ENCODE data around the gene G3BP1. TPM values are rescaled to one million over a fixed set of nuclear protein-coding genes. Genes with fewer than 3 reads are reported as not detected.

Gene G3BP1
- total and polyA plus RNA-seq, 4 donors, result 75.5 to 131 (median 101) TPM

DNA sequence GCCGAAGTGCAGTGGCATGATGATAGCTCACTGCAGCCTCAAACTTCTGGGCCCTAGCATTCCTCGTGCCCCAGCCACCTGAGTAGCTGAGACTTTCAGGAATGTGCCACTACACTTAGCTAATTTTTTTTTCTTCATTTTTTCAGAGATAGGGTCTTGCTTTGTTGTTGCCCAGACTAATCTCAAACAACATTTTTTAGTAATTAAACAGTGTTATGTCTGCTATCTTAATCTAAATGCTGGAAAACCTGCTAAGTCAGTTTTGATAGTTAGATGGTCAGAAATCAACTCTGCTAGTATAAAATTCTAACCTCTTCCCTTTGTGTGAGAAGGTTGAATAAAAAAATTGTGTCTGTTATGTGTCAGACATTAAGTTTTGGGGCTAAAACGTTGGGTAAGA lies 12.4 kb downstream of the G3BP1 start:
- WGBS (ENCODE audit: insufficient coverage), result 94% methylated on average over 2 of the region's 3 CpGs
- no peaks in the 10 kb centered on the region for H3K4me1 ChIP-seq (ENCODE audit: control insufficient read depth, insufficient read depth, low read length)
- no peak overlapping the region for H3K27ac ChIP-seq (ENCODE audit: low read depth, low read length)
- no peak overlapping the region for H3K4me3 ChIP-seq (ENCODE audit: low read depth, low read length)
- DNase-seq (ENCODE audit: low read depth in 4 of 6, low spot score in 6 of 6), result no peak
- no peaks in the 10 kb centered on the region for H3K9me3 ChIP-seq (ENCODE audit: control insufficient read depth, insufficient read depth, low read length)
- H3K27me3 ChIP-seq (ENCODE audit: control insufficient read depth, insufficient read depth, low read length), result no peaks in the 10 kb centered on the region
- peaks cover 16% of the 10 kb centered on the region for H3K36me3 ChIP-seq (ENCODE audit: control insufficient read depth, insufficient read depth, low read length)

- whole genome bisulfite sequencing (ENCODE audit: insufficient coverage), result no CpG with 5 or more reads among the region's 4 CpGs
- DNase-seq (ENCODE audit: low read depth in 4 of 6, low spot score in 6 of 6), result no peak
- H3K4me3 ChIP-seq (ENCODE audit: low read depth, low read length), result no peak overlapping the region
- peaks cover 25% of the 10 kb centered on the region for H3K36me3 ChIP-seq (ENCODE audit: control insufficient read depth, insufficient read depth, low read length)
- no peaks in the 10 kb centered on the region for H3K9me3 ChIP-seq (ENCODE audit: control insufficient read depth, insufficient read depth, low read length)
- H3K27me3 ChIP-seq (ENCODE audit: control insufficient read depth, insufficient read depth, low read length), result no peaks in the 10 kb centered on the region
- no peaks in the 10 kb centered on the region for H3K4me1 ChIP-seq (ENCODE audit: control insufficient read depth, insufficient read depth, low read length)
- H3K27ac ChIP-seq (ENCODE audit: low read depth, low read length), result no peak overlapping the region
Measured at GRCh38 chr5:151786468-151786867, 14.7 kb downstream of the G3BP1 start.

GRCh38 chr5:151787817-151788216 lies 16.1 kb downstream of the G3BP1 start:
- H3K4me1 ChIP-seq (ENCODE audit: control insufficient read depth, insufficient read depth, low read length), result no peaks in the 10 kb centered on the region
- no peak overlapping the region for H3K27ac ChIP-seq (ENCODE audit: low read depth, low read length)
- H3K9me3 ChIP-seq (ENCODE audit: control insufficient read depth, insufficient read depth, low read length), result no peaks in the 10 kb centered on the region
- H3K36me3 ChIP-seq (ENCODE audit: control insufficient read depth, insufficient read depth, low read length), result peaks cover 31% of the 10 kb centered on the region
- no peaks in the 10 kb centered on the region for H3K27me3 ChIP-seq (ENCODE audit: control insufficient read depth, insufficient read depth, low read length)
- H3K4me3 ChIP-seq (ENCODE audit: low read depth, low read length), result no peak overlapping the region
- DNase-seq (ENCODE audit: low read depth in 4 of 6, low spot score in 6 of 6), result no peak
- WGBS (ENCODE audit: insufficient coverage), result 87% methylated on average over 2 of the region's 6 CpGs

DNA sequence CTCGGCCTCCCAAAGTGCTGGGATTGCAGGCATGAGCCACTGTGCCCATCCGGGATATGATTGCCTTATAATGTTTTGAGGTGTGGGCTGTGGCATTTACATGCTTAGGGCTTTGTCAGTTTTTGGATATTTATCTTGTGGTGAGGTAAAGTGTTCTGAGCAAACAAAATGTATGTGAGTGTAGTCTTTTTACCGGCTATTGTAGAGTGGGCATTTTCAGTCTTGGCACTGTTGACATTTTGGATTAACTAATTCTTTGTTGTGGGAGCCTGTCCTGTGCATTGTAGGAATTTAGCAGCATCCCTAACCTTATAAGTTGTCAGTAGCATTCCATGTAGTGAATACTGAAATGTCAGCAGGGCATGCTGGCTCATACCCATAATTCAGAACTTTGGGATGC lies 21.6 kb downstream of the G3BP1 start:
- H3K4me1 ChIP-seq (ENCODE audit: control insufficient read depth, insufficient read depth, low read length), result no peaks in the 10 kb centered on the region
- 100% methylated on average over 1 of the region's 3 CpGs for WGBS (ENCODE audit: insufficient coverage)
- H3K36me3 ChIP-seq (ENCODE audit: control insufficient read depth, insufficient read depth, low read length), result peaks cover 41% of the 10 kb centered on the region
- no peak overlapping the region for H3K27ac ChIP-seq (ENCODE audit: low read depth, low read length)
- no peak for DNase-seq (ENCODE audit: low read depth in 4 of 6, low spot score in 6 of 6)
- H3K4me3 ChIP-seq (ENCODE audit: low read depth, low read length), result no peak overlapping the region
- no peaks in the 10 kb centered on the region for H3K27me3 ChIP-seq (ENCODE audit: control insufficient read depth, insufficient read depth, low read length)
- no peaks in the 10 kb centered on the region for H3K9me3 ChIP-seq (ENCODE audit: control insufficient read depth, insufficient read depth, low read length)

- H3K27ac ChIP-seq (ENCODE audit: low read depth, low read length), result no peak overlapping the region
- no CpG with 5 or more reads among the region's 1 CpG for WGBS (ENCODE audit: insufficient coverage)
- no peaks in the 10 kb centered on the region for H3K27me3 ChIP-seq (ENCODE audit: control insufficient read depth, insufficient read depth, low read length)
- no peaks in the 10 kb centered on the region for H3K9me3 ChIP-seq (ENCODE audit: control insufficient read depth, insufficient read depth, low read length)
- no peak overlapping the region for H3K4me3 ChIP-seq (ENCODE audit: low read depth, low read length)
- H3K36me3 ChIP-seq (ENCODE audit: control insufficient read depth, insufficient read depth, low read length), result peaks cover 41% of the 10 kb centered on the region
- no peaks in the 10 kb centered on the region for H3K4me1 ChIP-seq (ENCODE audit: control insufficient read depth, insufficient read depth, low read length)
- no peak for DNase-seq (ENCODE audit: low read depth in 4 of 6, low spot score in 6 of 6)
Measured at GRCh38 chr5:151795426-151795825, 23.7 kb downstream of the G3BP1 start.

DNA sequence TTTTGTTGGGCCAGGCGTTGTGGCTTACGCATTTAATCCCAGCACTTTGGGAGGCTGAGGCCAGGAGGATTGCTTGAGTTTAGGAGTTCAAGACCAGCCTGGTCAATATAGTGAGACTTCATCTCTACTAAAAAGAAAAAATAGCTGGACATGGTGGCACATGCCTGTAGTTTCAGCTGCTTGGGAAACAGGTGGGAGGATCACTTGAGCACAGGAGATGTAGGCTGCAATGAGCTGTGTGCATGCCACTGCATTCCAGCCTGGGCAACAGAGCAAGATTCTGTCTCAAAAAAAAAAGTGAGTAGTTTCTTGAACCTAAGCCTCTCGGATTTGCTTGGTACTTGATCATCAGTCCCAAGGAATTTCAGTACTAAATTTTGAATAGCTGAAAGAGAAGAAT lies 26.9 kb downstream of the G3BP1 start:
- Histone ChIP-seq H3K4me3 (ENCODE audit: low read depth, low read length) (no peak overlapping the region), H3K36me3 (ENCODE audit: control insufficient read depth, insufficient read depth, low read length) (peaks cover 34% of the 10 kb centered on the region), H3K27me3 (ENCODE audit: control insufficient read depth, insufficient read depth, low read length) (no peaks in the 10 kb centered on the region), H3K27ac (ENCODE audit: low read depth, low read length) (no peak overlapping the region), H3K4me1 (ENCODE audit: control insufficient read depth, insufficient read depth, low read length) (no peaks in the 10 kb centered on the region), H3K9me3 (ENCODE audit: control insufficient read depth, insufficient read depth, low read length) (no peaks in the 10 kb centered on the region)
- DNase-seq (ENCODE audit: low read depth in 4 of 6, low spot score in 6 of 6), result no peak
- 94% methylated on average over 2 of the region's 3 CpGs for whole genome bisulfite sequencing (ENCODE audit: insufficient coverage)

- Histone ChIP-seq H3K9me3 (ENCODE audit: control insufficient read depth, insufficient read depth, low read length) (no peaks in the 10 kb centered on the region), H3K4me3 (ENCODE audit: low read depth, low read length) (no peak overlapping the region), H3K27ac (ENCODE audit: low read depth, low read length) (no peak overlapping the region), H3K27me3 (ENCODE audit: control insufficient read depth, insufficient read depth, low read length) (no peaks in the 10 kb centered on the region), H3K4me1 (ENCODE audit: control insufficient read depth, insufficient read depth, low read length) (no peaks in the 10 kb centered on the region), H3K36me3 (ENCODE audit: control insufficient read depth, insufficient read depth, low read length) (peaks cover 35% of the 10 kb centered on the region)
- WGBS (ENCODE audit: insufficient coverage), result no CpG with 5 or more reads among the region's 3 CpGs
- no peak for DNase-seq (ENCODE audit: low read depth in 4 of 6, low spot score in 6 of 6)
Measured at GRCh38 chr5:151799407-151799806, 27.7 kb downstream of the G3BP1 start.

DNA sequence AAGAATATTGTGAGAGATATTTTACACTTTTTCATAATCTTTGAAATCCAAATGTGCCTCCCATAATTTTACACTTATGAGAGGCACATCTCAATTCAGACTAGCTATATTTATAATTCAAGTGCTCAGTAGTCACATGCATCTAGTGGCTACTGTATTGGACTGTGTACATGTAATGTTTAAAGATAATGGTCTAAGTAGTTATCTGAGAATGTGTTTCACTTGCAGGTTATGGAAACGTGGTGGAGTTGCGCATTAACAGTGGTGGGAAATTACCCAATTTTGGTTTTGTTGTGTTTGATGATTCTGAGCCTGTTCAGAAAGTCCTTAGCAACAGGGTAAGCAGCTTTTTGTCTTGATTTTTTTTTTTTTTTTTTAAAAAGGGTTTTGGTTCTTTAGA lies 28.8 kb downstream of the G3BP1 start:
- Histone ChIP-seq H3K27me3 (ENCODE audit: control insufficient read depth, insufficient read depth, low read length) (no peaks in the 10 kb centered on the region), H3K36me3 (ENCODE audit: control insufficient read depth, insufficient read depth, low read length) (peaks cover 31% of the 10 kb centered on the region), H3K9me3 (ENCODE audit: control insufficient read depth, insufficient read depth, low read length) (no peaks in the 10 kb centered on the region), H3K4me3 (ENCODE audit: low read depth, low read length) (no peak overlapping the region), H3K4me1 (ENCODE audit: control insufficient read depth, insufficient read depth, low read length) (no peaks in the 10 kb centered on the region), H3K27ac (ENCODE audit: low read depth, low read length) (no peak overlapping the region)
- DNase-seq (ENCODE audit: low read depth in 4 of 6, low spot score in 6 of 6), result no peak
- WGBS (ENCODE audit: insufficient coverage), result 85% methylated on average over 2 of the region's 2 CpGs

DNA sequence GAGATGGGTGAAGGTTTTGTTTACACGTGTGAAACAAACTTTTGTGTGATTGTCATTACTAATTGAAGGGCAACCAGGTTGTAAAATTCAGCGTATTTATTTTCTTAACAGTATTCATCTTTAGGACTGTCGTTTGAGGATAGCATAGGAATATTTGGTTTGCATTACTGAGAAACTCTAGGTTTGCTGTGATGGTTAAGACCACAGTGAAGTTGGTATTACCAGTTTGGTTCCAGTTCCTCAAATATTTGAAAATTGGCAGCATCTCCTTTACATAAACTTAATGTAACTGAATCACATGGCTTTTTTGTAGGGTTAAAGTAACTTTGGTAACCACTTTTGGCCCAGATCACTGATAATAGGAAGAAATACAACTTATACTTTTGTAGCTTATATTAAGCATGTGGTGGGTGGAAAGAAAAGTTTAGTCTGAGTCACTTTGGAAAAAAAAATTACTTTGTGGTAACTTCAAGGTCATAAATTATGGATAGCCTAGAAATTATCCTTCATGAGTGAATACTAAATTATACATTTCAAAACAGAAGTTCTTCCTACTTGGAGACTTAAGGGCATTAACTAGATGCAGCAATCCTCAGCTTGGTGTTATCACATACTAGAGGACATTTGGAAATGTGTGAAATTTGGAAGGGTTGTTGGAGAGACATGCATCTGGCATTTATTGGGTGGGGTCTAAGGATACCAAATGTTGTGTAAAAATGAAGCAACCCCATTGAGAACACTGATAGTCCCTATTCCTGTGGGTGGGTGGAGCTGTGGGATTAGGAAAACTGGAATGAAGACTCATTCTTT lies 33.9 kb downstream of the G3BP1 start:
- no CpG with 5 or more reads among the region's 3 CpGs for WGBS (ENCODE audit: insufficient coverage)
- peaks cover 17% of the 10 kb centered on the region for H3K36me3 ChIP-seq (ENCODE audit: control insufficient read depth, insufficient read depth, low read length)
- no peak overlapping the region for H3K27ac ChIP-seq (ENCODE audit: low read depth, low read length)

GRCh38 chr5:151808451-151809169 lies 36.9 kb downstream of the G3BP1 start:
- H3K4me3 ChIP-seq (ENCODE audit: low read depth, low read length), result no peak overlapping the region
- no peak overlapping the region for H3K27ac ChIP-seq (ENCODE audit: low read depth, low read length)
- no peaks in the 10 kb centered on the region for H3K9me3 ChIP-seq (ENCODE audit: control insufficient read depth, insufficient read depth, low read length)
- WGBS (ENCODE audit: insufficient coverage), result 100% methylated on average over 3 of the region's 4 CpGs
- no peaks in the 10 kb centered on the region for H3K4me1 ChIP-seq (ENCODE audit: control insufficient read depth, insufficient read depth, low read length)
- no peaks in the 10 kb centered on the region for H3K27me3 ChIP-seq (ENCODE audit: control insufficient read depth, insufficient read depth, low read length)
- H3K36me3 ChIP-seq (ENCODE audit: control insufficient read depth, insufficient read depth, low read length), result peaks cover 6% of the 10 kb centered on the region
- DNase-seq (ENCODE audit: low read depth in 4 of 6, low spot score in 6 of 6), result no peak

More for the DNA sequence above, 33.9 kb downstream of the G3BP1 start:
- Histone ChIP-seq H3K4me3 (ENCODE audit: low read depth, low read length) (no peak overlapping the region), H3K9me3 (ENCODE audit: control insufficient read depth, insufficient read depth, low read length) (no peaks in the 10 kb centered on the region), H3K27me3 (ENCODE audit: control insufficient read depth, insufficient read depth, low read length) (no peaks in the 10 kb centered on the region), H3K4me1 (ENCODE audit: control insufficient read depth, insufficient read depth, low read length) (no peaks in the 10 kb centered on the region)
- DNase-seq (ENCODE audit: low read depth in 4 of 6, low spot score in 6 of 6), result no peak

Measured in spinal cord (tissue), 10 donors.